MM.1S (cell line): ENCODE data around the gene CFAP119.

Source experiments
- EZH2phosphoT487 ChIP-seq: fragments of 300-600 bp; sonication (generic); IDR thresholded peaks from 2 replicates; pipeline ENCODE4 v1.6.1; 2018; ENCODE audit warnings: antibody characterized with exemption, low read length
- TF ChIP-seq, protein P1 (sequence below): fragments of 300-600 bp; sonication (generic); IDR thresholded peaks from 2 replicates; pipeline ENCODE4 v1.5.1; 2016; ENCODE audit warnings: antibody characterized with exemption, low read length, mixed read lengths

- TF ChIP-seq, protein P1, sequence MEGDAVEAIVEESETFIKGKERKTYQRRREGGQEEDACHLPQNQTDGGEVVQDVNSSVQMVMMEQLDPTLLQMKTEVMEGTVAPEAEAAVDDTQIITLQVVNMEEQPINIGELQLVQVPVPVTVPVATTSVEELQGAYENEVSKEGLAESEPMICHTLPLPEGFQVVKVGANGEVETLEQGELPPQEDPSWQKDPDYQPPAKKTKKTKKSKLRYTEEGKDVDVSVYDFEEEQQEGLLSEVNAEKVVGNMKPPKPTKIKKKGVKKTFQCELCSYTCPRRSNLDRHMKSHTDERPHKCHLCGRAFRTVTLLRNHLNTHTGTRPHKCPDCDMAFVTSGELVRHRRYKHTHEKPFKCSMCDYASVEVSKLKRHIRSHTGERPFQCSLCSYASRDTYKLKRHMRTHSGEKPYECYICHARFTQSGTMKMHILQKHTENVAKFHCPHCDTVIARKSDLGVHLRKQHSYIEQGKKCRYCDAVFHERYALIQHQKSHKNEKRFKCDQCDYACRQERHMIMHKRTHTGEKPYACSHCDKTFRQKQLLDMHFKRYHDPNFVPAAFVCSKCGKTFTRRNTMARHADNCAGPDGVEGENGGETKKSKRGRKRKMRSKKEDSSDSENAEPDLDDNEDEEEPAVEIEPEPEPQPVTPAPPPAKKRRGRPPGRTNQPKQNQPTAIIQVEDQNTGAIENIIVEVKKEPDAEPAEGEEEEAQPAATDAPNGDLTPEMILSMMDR = no peak
- TF ChIP-seq EZH2phosphoT487 = no peak
Measured at GRCh38 chr16:30767767-30768465, 6.1 kb upstream of the CFAP119 start.
